Hepatocyte (in vitro differentiated cells): Measurements from ENCODE around the gene MED15.

Experiments used
- CTCF ChIP-seq: fragments of 200-600 bp; sonication (generic); IDR thresholded peaks from 2 replicates; pipeline ENCODE4 v1.5.1; 2016; ENCODE audit warnings: antibody characterized with exemption, mild to moderate bottlenecking; ENCODE audit not compliant: poor library complexity
- EZH2 ChIP-seq: fragments of 200-600 bp; sonication (generic); IDR thresholded peaks from 2 replicates; pipeline ENCODE4 v1.6.1; 2016; ENCODE audit warnings: antibody characterized with exemption, mild to moderate bottlenecking, borderline replicate concordance

GRCh38 chr22:20632082-20632481, 124.7 kb downstream of the MED15 start:
- TF ChIP-seq CTCF (no peak), EZH2 (no peak)
